ENCODE results near the gene NAP1L4. TPM values are rescaled to one million over a fixed set of nuclear protein-coding genes. Genes with fewer than 3 reads are reported as not detected.
A peak's percentile ranks its signal among the peaks of the same experiment; 100 is the strongest.

The NAP1L4 gene
- total RNA-seq, 1 experiment from 2014 or later: 274 TPM

DNA sequence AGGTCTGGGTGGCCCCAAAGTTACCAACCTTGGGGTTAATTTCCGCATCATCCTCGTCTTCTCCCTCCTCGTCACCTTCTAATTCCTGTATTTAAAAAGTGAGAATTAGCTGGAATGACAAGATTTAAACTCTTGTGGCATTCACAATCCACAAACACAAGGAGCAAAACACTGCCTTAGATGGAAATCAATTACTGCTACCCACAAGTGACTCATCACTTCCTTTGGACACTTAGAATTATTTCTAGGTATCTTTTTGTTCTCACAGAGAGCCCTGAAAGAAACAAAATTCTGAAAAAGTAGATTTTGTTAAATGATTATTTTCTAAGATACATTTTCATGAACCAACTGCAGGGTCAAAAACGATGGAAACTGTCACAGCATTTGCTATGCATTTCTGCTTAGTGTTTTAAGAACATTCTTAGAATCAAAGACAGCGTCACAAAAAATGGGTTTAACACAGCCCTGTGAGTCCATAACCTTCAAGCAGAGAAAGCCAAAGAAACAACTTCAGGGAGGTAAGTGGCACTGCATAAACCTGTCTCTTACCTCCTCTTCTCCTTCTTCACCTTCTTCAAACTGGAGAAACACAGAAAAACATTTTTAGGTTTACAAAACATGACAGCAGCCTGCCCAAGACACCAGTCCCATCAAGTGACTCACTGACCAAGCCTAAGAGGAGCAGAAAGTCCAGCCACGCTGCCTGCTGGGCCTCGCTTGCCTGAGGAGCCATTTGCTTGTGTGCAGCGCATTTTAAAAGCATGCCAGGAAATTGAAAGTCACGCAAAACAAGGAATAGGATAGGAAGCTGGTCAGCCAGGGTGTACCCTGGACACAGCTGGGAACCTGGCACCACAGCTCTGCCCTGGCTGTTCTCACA, 40.7 kb downstream of the NAP1L4 start:
- intact Hi-C loops (cut with micrococcal nuclease; ENCODE audit: unreplicated experiment) (no loop called here), in situ Hi-C loops (cut with HindIII; ENCODE audit: low pct_unique_long_range_greater_than_20kb, low sequenced_read_pairs) (no loop called here)
- ChIA-PET POLR2A (no interaction called here), CTCF (no interaction called here)
- H3K9me3 ChIP-seq (ENCODE audit: control insufficient read depth, insufficient read depth, low read depth, low read length): no peaks in the 10 kb centered on the region
- H3K36me3 ChIP-seq (ENCODE audit: control insufficient read depth, insufficient read depth, low read length): peaks cover 62% of the 10 kb centered on the region
- DNase-seq (ENCODE audit: low read depth, low spot score): no peak
- H3K4me3 ChIP-seq (ENCODE audit: low read depth in 2 of 2, low read length in 2 of 2): no peak overlapping the region
- H3K27me3 ChIP-seq (ENCODE audit: control insufficient read depth, insufficient read depth, low read length): no peaks in the 10 kb centered on the region
- BruUV-seq (replicated peaks): no TSS peak
- ATAC-seq: no peak
- H3K4me1 ChIP-seq (ENCODE audit: control insufficient read depth, insufficient read depth, low read length): no peaks in the 10 kb centered on the region
- no peak overlapping the region for H3K27ac ChIP-seq (ENCODE audit: low read length)
- TF ChIP-seq POLR2AphosphoS5 (IDR thresholded peaks at IDR 0.05; ENCODE audit: low read depth, low read length): no peak
- TF ChIP-seq, protein P1, sequence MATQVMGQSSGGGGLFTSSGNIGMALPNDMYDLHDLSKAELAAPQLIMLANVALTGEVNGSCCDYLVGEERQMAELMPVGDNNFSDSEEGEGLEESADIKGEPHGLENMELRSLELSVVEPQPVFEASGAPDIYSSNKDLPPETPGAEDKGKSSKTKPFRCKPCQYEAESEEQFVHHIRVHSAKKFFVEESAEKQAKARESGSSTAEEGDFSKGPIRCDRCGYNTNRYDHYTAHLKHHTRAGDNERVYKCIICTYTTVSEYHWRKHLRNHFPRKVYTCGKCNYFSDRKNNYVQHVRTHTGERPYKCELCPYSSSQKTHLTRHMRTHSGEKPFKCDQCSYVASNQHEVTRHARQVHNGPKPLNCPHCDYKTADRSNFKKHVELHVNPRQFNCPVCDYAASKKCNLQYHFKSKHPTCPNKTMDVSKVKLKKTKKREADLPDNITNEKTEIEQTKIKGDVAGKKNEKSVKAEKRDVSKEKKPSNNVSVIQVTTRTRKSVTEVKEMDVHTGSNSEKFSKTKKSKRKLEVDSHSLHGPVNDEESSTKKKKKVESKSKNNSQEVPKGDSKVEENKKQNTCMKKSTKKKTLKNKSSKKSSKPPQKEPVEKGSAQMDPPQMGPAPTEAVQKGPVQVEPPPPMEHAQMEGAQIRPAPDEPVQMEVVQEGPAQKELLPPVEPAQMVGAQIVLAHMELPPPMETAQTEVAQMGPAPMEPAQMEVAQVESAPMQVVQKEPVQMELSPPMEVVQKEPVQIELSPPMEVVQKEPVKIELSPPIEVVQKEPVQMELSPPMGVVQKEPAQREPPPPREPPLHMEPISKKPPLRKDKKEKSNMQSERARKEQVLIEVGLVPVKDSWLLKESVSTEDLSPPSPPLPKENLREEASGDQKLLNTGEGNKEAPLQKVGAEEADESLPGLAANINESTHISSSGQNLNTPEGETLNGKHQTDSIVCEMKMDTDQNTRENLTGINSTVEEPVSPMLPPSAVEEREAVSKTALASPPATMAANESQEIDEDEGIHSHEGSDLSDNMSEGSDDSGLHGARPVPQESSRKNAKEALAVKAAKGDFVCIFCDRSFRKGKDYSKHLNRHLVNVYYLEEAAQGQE (IDR thresholded peaks at IDR 0.05; ENCODE audit: insufficient read depth in 1 of 2, low read depth in 2 of 2, low read length in 1 of 2): no peak
- TF ChIP-seq, protein P2, sequence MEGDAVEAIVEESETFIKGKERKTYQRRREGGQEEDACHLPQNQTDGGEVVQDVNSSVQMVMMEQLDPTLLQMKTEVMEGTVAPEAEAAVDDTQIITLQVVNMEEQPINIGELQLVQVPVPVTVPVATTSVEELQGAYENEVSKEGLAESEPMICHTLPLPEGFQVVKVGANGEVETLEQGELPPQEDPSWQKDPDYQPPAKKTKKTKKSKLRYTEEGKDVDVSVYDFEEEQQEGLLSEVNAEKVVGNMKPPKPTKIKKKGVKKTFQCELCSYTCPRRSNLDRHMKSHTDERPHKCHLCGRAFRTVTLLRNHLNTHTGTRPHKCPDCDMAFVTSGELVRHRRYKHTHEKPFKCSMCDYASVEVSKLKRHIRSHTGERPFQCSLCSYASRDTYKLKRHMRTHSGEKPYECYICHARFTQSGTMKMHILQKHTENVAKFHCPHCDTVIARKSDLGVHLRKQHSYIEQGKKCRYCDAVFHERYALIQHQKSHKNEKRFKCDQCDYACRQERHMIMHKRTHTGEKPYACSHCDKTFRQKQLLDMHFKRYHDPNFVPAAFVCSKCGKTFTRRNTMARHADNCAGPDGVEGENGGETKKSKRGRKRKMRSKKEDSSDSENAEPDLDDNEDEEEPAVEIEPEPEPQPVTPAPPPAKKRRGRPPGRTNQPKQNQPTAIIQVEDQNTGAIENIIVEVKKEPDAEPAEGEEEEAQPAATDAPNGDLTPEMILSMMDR (IDR thresholded peaks at IDR 0.05): no peak
- no peak for TF ChIP-seq SIN3A (IDR thresholded peaks at IDR 0.05; ENCODE audit: borderline replicate concordance, insufficient read depth, low read depth, low read length)
- TF ChIP-seq TCF7L2 (IDR thresholded peaks at IDR 0.05; ENCODE audit: low read depth, low read length): no peak

DNA sequence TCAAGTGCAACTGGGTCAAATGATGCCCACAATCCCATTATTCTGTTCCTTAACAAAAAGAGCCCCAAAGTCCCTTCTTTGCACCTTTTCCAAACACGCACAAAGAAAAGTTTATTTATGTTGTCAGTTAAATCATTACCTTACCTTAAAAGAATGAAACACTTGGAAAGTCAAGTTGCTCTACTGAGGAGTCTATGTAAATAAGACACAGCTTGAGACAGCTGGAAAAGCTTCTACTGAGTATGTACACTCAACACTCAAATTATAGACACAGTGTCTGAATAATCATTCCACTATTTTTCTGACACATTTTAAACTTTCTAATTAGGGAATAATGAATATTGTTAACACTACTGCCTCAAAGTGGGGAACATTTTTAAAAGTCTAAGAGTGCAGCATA, 41.3 kb downstream of the NAP1L4 start:
- intact Hi-C loops (cut with micrococcal nuclease; ENCODE audit: unreplicated experiment) (no loop called here), in situ Hi-C loops (cut with HindIII; ENCODE audit: low pct_unique_long_range_greater_than_20kb, low sequenced_read_pairs) (no loop called here)
- Histone ChIP-seq H3K27ac (ENCODE audit: low read length) (no peak overlapping the region), H3K9me3 (ENCODE audit: control insufficient read depth, insufficient read depth, low read depth, low read length) (no peaks in the 10 kb centered on the region), H3K4me3 (ENCODE audit: low read depth in 2 of 2, low read length in 2 of 2) (no peak overlapping the region), H3K4me1 (ENCODE audit: control insufficient read depth, insufficient read depth, low read length) (peaks cover under 1% of the 10 kb centered on the region), H3K36me3 (ENCODE audit: control insufficient read depth, insufficient read depth, low read length) (peaks cover 56% of the 10 kb centered on the region), H3K27me3 (ENCODE audit: control insufficient read depth, insufficient read depth, low read length) (no peaks in the 10 kb centered on the region)
- no peak for DNase-seq (ENCODE audit: low read depth, low spot score)
- CTCF ChIA-PET: no interaction called here
- ATAC-seq: no peak
- BruUV-seq (replicated peaks): TSS peak; percentile 0
- TF ChIP-seq, protein P2 (IDR thresholded peaks at IDR 0.05): no peak
- TF ChIP-seq POLR2AphosphoS5 (IDR thresholded peaks at IDR 0.05; ENCODE audit: low read depth, low read length) (no peak), TCF7L2 (IDR thresholded peaks at IDR 0.05; ENCODE audit: low read depth, low read length) (no peak), SIN3A (IDR thresholded peaks at IDR 0.05; ENCODE audit: borderline replicate concordance, insufficient read depth, low read depth, low read length) (no peak)
- TF ChIP-seq, protein P1 (IDR thresholded peaks at IDR 0.05; ENCODE audit: insufficient read depth in 1 of 2, low read depth in 2 of 2, low read length in 1 of 2): no peak
- POLR2A ChIA-PET: no interaction called here

All from Panc1 (cell line).